IPS-15b (cell line): ENCODE data around the gene PHLPP1.

Experiments
- H3K27me3 ChIP-seq: one replicate; pipeline ENCODE4 v1.6.1; 2013; ENCODE audit warnings: low read length; ENCODE audit not compliant: control insufficient read depth, insufficient read depth
- H3K36me3 ChIP-seq: one replicate; pipeline ENCODE4 v1.6.1; 2013; ENCODE audit warnings: low read length; ENCODE audit not compliant: control insufficient read depth, insufficient read depth
- H3K4me1 ChIP-seq: one replicate; pipeline ENCODE4 v1.6.1; 2013; ENCODE audit warnings: mild to moderate bottlenecking, low read length; ENCODE audit not compliant: control insufficient read depth, insufficient read depth
- H3K4me3 ChIP-seq: one replicate; pipeline ENCODE4 v1.5.1; 2013; ENCODE audit warnings: low read depth, low read length
- H3K9ac ChIP-seq: one replicate; pipeline ENCODE4 v1.6.1; 2013; ENCODE audit warnings: low read depth, mild to moderate bottlenecking, low read length
- H3K9me3 ChIP-seq: one replicate; pipeline ENCODE4 v1.6.1; 2013; ENCODE audit warnings: mild to moderate bottlenecking, low read length; ENCODE audit not compliant: control insufficient read depth, insufficient read depth

The PHLPP1 gene

GRCh38 chr18:62999921-63000320 lies 284.6 kb downstream of the PHLPP1 start:
- Histone ChIP-seq H3K4me1 (no peaks in the 10 kb centered on the region), H3K27me3 (no peaks in the 10 kb centered on the region), H3K9me3 (no peaks in the 10 kb centered on the region), H3K4me3 (no peak overlapping the region), H3K9ac (no peak overlapping the region), H3K36me3 (no peaks in the 10 kb centered on the region)

GRCh38 chr18:63000839-63001238 lies 285.5 kb downstream of the PHLPP1 start:
- Histone ChIP-seq H3K4me3 (no peak overlapping the region), H3K27me3 (no peaks in the 10 kb centered on the region), H3K4me1 (no peaks in the 10 kb centered on the region), H3K36me3 (no peaks in the 10 kb centered on the region), H3K9me3 (no peaks in the 10 kb centered on the region), H3K9ac (no peak overlapping the region)

DNA sequence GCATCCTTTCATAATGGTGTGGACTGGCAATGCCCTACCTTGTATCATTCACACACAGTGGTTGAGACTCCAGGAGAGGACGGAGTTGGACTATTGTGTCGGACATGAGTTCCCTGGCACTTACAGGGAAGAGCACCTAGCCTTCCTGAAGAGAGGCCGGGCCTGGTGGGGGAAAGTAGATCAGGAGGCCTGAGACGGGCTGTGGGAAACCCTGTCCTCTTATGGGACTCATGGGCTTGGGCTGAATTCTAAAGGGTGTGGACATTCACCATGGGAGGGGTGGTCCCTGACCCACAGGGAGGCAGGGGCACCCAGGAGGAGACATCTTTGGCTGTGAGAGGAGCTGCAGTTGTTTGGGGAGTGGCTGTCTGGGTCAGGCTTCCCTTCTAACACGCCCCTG lies 286.5 kb downstream of the PHLPP1 start:
- Histone ChIP-seq H3K4me1 (no peaks in the 10 kb centered on the region), H3K4me3 (no peak overlapping the region), H3K27me3 (no peaks in the 10 kb centered on the region), H3K9ac (no peak overlapping the region), H3K9me3 (no peaks in the 10 kb centered on the region), H3K36me3 (no peaks in the 10 kb centered on the region)

- no peaks in the 10 kb centered on the region for H3K9me3 ChIP-seq
Measured at GRCh38 chr18:63002305-63002704, 287.0 kb downstream of the PHLPP1 start.

DNA sequence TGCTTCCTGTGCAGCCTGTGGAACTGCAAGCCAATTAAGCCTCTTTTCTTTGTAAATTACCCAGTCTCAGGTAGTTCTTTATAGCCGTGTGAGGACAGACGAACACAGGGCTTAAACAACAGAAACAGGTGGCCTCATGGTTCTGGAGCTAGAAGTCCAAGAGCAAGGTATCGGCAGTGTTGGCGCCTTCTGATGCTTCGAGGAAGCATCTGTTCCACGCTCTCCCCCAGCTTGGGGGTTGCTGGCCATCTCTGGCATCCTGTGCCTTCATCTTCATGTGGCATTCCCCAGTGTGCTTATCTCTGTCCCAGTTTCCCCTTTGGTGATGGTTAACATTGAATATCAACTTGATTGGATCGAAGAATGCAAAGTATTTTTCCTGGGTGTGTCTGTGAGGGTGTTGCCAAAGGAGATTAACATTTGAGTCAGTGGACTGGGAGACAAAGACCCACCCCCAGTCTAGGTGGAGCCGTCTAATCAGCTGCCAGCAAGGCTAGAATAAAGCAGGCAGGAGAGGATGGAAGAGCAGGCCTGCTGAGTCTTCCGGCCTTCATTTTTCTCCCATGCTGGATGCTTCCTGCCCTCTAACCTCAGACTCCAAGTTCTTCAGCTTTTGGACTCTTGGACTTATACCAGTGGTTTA lies 287.6 kb downstream of the PHLPP1 start:
- Histone ChIP-seq H3K27me3 (no peaks in the 10 kb centered on the region), H3K9me3 (no peaks in the 10 kb centered on the region), H3K9ac (no peak overlapping the region), H3K36me3 (no peaks in the 10 kb centered on the region), H3K4me3 (no peak overlapping the region), H3K4me1 (no peaks in the 10 kb centered on the region)

More at GRCh38 chr18:63002305-63002704, 287.0 kb downstream of the PHLPP1 start:
- H3K9ac ChIP-seq: no peak overlapping the region
- H3K4me1 ChIP-seq: no peaks in the 10 kb centered on the region
- no peak overlapping the region for H3K4me3 ChIP-seq
- H3K36me3 ChIP-seq: no peaks in the 10 kb centered on the region
- H3K27me3 ChIP-seq: no peaks in the 10 kb centered on the region

DNA sequence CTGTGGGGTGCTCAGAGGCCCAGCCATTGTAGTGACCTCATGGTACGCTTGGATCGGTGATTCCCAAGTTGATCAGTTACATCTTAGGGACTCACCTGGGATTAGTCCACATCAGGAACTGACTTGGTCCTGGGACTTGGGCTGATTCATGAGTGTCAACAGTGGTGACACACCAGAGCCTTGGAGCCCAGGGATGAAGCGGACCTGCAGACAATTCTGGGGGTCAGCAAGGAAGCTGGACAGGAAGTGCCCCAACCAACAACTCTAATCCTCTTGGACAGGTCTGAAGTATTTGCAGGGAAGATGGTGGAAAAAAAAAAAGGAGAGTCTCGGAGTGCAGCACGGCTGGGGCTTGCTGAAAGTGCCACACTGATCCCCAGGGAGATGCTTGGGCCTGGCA lies 288.6 kb downstream of the PHLPP1 start:
- no peak overlapping the region for H3K9ac ChIP-seq
- no peaks in the 10 kb centered on the region for H3K36me3 ChIP-seq
- no peaks in the 10 kb centered on the region for H3K9me3 ChIP-seq
- H3K4me3 ChIP-seq: no peak overlapping the region
- no peaks in the 10 kb centered on the region for H3K27me3 ChIP-seq
- no peaks in the 10 kb centered on the region for H3K4me1 ChIP-seq

DNA sequence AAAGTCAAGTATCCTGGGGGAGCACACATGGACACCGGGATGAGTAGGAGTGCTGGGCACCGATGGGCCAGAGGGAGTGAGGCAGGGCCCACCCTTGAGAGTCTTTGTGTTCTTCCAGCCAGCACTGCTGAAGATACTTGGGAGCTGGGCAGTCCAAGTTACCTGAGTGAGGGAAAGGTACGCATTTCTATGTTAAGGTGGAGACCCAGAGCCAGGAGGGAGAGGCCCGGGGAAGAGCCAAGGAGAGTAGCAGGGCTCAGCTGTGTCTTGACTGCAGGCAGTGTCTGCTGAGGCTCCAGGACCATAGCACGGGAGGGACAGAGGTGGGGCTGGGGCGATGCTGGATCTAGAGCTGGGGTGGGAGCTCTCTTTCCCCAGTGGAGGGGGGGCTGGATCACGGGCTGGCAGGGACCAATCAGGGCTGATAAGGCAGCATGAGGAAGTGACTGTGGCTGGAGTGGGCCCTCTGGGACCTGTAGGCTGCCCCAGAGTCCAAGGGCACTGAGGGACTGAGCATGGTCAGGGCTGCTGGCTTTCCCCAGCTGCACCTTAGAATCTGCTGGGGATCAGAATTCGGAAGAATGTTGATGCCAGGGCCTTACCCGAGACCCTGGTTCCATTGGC lies 289.2 kb downstream of the PHLPP1 start:
- no peak overlapping the region for H3K9ac ChIP-seq
- H3K27me3 ChIP-seq: no peaks in the 10 kb centered on the region
- no peak overlapping the region for H3K4me3 ChIP-seq
- no peaks in the 10 kb centered on the region for H3K4me1 ChIP-seq
- no peaks in the 10 kb centered on the region for H3K36me3 ChIP-seq
- no peaks in the 10 kb centered on the region for H3K9me3 ChIP-seq

DNA sequence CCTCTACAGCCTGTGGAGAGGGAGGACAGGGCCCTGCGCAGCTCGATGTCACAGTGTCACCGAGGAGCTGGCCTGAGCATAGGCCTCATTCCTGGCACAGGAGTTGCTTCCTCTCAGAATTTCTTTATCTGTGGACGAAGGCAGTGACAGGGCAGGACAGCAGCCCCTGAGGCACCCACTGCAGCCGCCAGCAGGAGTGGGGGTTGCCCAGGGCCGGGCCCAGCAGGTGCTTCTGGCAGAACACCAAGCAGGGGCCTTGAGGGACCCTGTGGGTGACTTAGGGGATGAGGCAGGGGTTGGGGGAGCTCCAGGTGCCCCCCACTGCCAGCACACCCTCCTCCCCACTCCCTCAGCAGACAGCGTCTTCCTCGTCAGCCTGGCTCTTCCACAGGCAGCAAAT lies 290.0 kb downstream of the PHLPP1 start:
- no peaks in the 10 kb centered on the region for H3K27me3 ChIP-seq
- no peaks in the 10 kb centered on the region for H3K9me3 ChIP-seq
- H3K4me1 ChIP-seq: no peaks in the 10 kb centered on the region

DNA sequence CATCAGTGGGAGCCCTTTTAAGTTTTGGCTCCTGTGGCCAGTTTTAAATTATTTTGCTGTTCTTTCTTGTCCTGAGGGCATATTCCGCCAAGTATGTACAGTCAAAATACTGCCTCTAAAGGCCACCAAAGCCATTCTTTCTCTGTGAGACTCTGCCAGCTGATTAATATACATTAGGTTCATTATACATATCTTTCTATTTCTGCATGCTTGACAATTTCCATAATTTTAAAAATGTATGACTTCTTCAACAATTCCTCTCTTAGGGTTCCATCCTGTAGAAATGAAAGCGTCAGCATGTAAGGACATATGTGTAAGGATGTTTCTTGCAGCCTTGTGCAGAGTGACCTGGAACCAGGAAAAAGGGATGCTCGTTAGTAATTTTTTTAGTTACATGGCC lies 291.9 kb downstream of the PHLPP1 start:
- no peaks in the 10 kb centered on the region for H3K9me3 ChIP-seq
- no peaks in the 10 kb centered on the region for H3K4me1 ChIP-seq
- no peaks in the 10 kb centered on the region for H3K27me3 ChIP-seq
- H3K36me3 ChIP-seq: no peaks in the 10 kb centered on the region
- no peak overlapping the region for H3K4me3 ChIP-seq
- no peak overlapping the region for H3K9ac ChIP-seq

More for the DNA sequence above, 290.0 kb downstream of the PHLPP1 start:
- H3K36me3 ChIP-seq: no peaks in the 10 kb centered on the region
- H3K9ac ChIP-seq: no peak overlapping the region
- no peak overlapping the region for H3K4me3 ChIP-seq

DNA sequence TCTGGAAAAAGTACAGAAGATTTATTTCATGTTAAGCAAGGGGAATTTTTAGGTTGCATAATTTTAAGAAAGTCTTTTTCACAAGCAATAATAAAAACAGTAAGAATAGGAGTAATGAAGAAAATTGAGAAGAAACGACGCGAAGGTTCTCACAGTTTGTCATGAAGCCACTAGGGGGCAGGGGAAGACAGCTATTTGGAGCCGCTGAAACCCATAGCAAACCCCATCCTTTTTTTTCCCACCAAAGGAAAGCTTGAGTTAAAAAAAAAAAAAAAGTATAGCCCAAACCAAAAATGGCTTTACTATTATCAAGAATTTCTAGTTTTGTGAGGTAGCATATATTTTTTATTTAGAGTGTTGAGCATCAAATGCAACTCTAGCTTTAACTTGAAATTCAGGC lies 300.9 kb downstream of the PHLPP1 start:
- Histone ChIP-seq H3K9me3 (no peaks in the 10 kb centered on the region), H3K9ac (no peak overlapping the region), H3K36me3 (no peaks in the 10 kb centered on the region), H3K4me1 (no peaks in the 10 kb centered on the region), H3K27me3 (peaks cover 2% of the 10 kb centered on the region), H3K4me3 (no peak overlapping the region)

- Histone ChIP-seq H3K4me1 (no peaks in the 10 kb centered on the region), H3K9ac (no peak overlapping the region), H3K36me3 (no peaks in the 10 kb centered on the region), H3K27me3 (peaks cover 2% of the 10 kb centered on the region), H3K4me3 (no peak overlapping the region), H3K9me3 (no peaks in the 10 kb centered on the region)
Measured at GRCh38 chr18:63017076-63017475, 301.7 kb downstream of the PHLPP1 start.

DNA sequence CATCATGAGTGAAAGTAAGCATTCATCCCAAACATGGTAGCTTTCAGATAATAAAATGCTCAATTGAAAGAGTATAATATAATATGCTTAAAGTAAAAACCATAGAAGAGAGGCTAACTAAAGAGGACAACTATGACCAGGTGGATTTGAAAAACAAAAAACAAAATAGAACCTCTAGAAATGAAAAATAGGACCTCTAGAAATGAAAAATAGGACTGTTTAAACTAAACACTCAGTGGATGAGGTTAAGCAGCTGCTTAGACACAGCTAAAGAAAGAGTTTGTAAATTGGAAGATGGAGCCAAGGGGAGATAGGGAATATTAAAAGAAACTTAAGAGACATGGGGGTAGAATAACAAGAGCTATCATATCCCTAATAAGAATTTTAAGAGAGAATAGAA lies 302.6 kb downstream of the PHLPP1 start:
- H3K9ac ChIP-seq: no peak overlapping the region
- no peaks in the 10 kb centered on the region for H3K9me3 ChIP-seq
- no peaks in the 10 kb centered on the region for H3K4me1 ChIP-seq
- peaks cover 7% of the 10 kb centered on the region for H3K27me3 ChIP-seq
- no peaks in the 10 kb centered on the region for H3K36me3 ChIP-seq
- H3K4me3 ChIP-seq: no peak overlapping the region
